PC-9 (cell line): ENCODE data around the gene RBMS3. TPM values are rescaled to one million over a fixed set of nuclear protein-coding genes. Genes with fewer than 3 reads are reported as not detected.

ENCODE experiments used
- BruUV-seq: library from RNA; stranded (reverse); fragments of 400-500 nt; replicated peaks from 2 replicates; lab custom pipeline; 2021; lab: Mats Ljungman, UMichigan
- CTCF ChIA-PET: fragments of 300-600 bp; sonication (Branson Sonifier 250); formaldehyde crosslinking; loops from one replicate; lab custom pipeline; 2022; ENCODE audit warnings: antibody characterized with exemption; lab: Charles Lee
- POLR2A ChIA-PET: fragments of 300-600 bp; sonication (Branson Sonifier 250); formaldehyde crosslinking; loops from one replicate; lab custom pipeline; 2022; ENCODE audit warnings: antibody characterized with exemption; ENCODE audit not compliant: unreplicated experiment; lab: Charles Lee
- DNase-seq, 2 experiments: peaks; one replicate each; pipeline versions ENCODE4 v3.0.0 to v3.0.0-alpha.2; 2015 to 2022; ENCODE audit warnings: mixed read lengths in 1 of 2
- H2AFZ ChIP-seq: fragments of 200-600 bp; sonication (generic); 2 replicates; pipeline ENCODE4 v1.8.1; 2017; ENCODE audit warnings: antibody characterized with exemption
- H3F3A ChIP-seq: fragments of 200-600 bp; sonication (generic); 2 replicates; pipeline ENCODE4 v1.8.1; 2017; ENCODE audit warnings: antibody characterized with exemption, mild to moderate bottlenecking, low read depth; ENCODE audit not compliant: insufficient read depth
- H3K27ac ChIP-seq: fragments of 200-600 bp; sonication (generic); 2 replicates; pipeline ENCODE4 v1.6.1; 2016; ENCODE audit warnings: mixed run types
- H3K27me3 ChIP-seq: fragments of 200-600 bp; sonication (generic); 2 replicates; pipeline ENCODE4 v1.6.1; 2016; ENCODE audit warnings: low read depth, mixed run types; ENCODE audit not compliant: insufficient read depth
- H3K36me3 ChIP-seq: fragments of 200-600 bp; sonication (generic); 2 replicates; pipeline ENCODE4 v1.6.1; 2016; ENCODE audit warnings: low read depth, mixed run types
- H3K4me1 ChIP-seq: fragments of 200-600 bp; sonication (generic); replicated peaks from 2 replicates; pipeline ENCODE4 v1.6.1; 2016; ENCODE audit warnings: mixed run types; ENCODE audit not compliant: insufficient read depth
- H3K4me2 ChIP-seq: fragments of 200-600 bp; sonication (generic); 2 replicates; pipeline ENCODE4 v1.6.1; 2017; ENCODE audit warnings: mixed run types
- H3K4me3 ChIP-seq: fragments of 200-600 bp; sonication (generic); 2 replicates; pipeline ENCODE4 v1.6.1; 2016; ENCODE audit warnings: mixed run types
- H3K79me2 ChIP-seq: fragments of 200-600 bp; sonication (generic); 2 replicates; pipeline ENCODE4 v1.6.1; 2017; ENCODE audit warnings: low read depth, mixed run types
- H3K9me2 ChIP-seq: fragments of 200-600 bp; sonication (generic); 2 replicates; pipeline ENCODE4 v1.8.1; 2017; ENCODE audit warnings: mild to moderate bottlenecking; ENCODE audit not compliant: insufficient read depth
- H3K9me3 ChIP-seq: fragments of 200-600 bp; sonication (generic); 2 replicates; pipeline ENCODE4 v1.8.1; 2016; ENCODE audit warnings: low read depth; ENCODE audit not compliant: insufficient read depth
- H4K20me1 ChIP-seq: fragments of 200-600 bp; sonication (generic); 2 replicates; pipeline ENCODE4 v1.8.1; 2017; ENCODE audit not compliant: insufficient read depth
- EZH2 ChIP-seq: fragments of 200-600 bp; sonication (generic); IDR thresholded peaks from 2 replicates; pipeline ENCODE4 v1.8.0; 2017; ENCODE audit warnings: antibody characterized with exemption, low read depth
- intact Hi-C: fragments of 100-400 bp; cut with micrococcal nuclease; formaldehyde crosslinking; loops from one replicate; pipeline ENCODE4 v1.10.0; 2022; ENCODE audit not compliant: unreplicated experiment
- total RNA-seq: library from RNA; stranded (reverse); gene quantifications from 2 replicates; pipeline ENCODE4 v1.2.3, GENCODE V29; 2021
- TF ChIP-seq, protein P1 (sequence below): fragments of 200-600 bp; sonication (generic); conservative IDR thresholded peaks from 2 replicates; pipeline ENCODE4 v1.6.1; 2017; ENCODE audit warnings: mixed run types, antibody characterized with exemption, mild to moderate bottlenecking, moderate library complexity

The RBMS3 gene
- total RNA-seq, 1 experiment from 2014 or later, result 3.5 TPM

DNA sequence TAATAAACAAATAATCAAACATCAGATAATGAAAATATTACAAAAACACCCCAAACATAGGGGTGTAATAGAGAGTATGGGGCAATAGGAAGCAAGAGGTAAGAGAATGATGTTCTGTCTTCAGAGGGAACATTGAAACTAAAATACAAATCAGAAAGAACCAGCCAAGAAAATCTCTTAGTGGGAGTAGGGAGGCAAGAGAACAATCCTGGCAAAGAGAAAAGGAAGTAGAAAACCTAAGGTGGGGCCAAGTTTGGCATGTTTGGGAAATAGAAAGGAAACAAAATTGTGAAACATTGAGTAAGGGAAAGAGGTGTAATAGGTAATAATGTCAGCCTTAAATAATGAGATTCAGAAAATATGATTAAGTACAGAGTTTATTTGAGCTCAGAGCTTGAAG, 467.1 kb downstream of the RBMS3 start:
- intact Hi-C loops, result no loop called here
- no peaks in the 10 kb centered on the region for H3K36me3 ChIP-seq
- H3K4me2 ChIP-seq, result no peak overlapping the region
- no peaks in the 10 kb centered on the region for H3K9me2 ChIP-seq
- H3K27ac ChIP-seq, result no peak overlapping the region
- no peaks in the 10 kb centered on the region for H3K79me2 ChIP-seq
- no peaks in the 10 kb centered on the region for H3F3A ChIP-seq
- H3K9me3 ChIP-seq, result no peaks in the 10 kb centered on the region
- H4K20me1 ChIP-seq, result no peaks in the 10 kb centered on the region
- BruUV-seq, result no TSS peak
- no peaks in the 10 kb centered on the region for H3K4me1 ChIP-seq
- no peak overlapping the region for H3K4me3 ChIP-seq
- H3K27me3 ChIP-seq, result no peaks in the 10 kb centered on the region
- no peak for DNase-seq
- TF ChIP-seq, protein P1, sequence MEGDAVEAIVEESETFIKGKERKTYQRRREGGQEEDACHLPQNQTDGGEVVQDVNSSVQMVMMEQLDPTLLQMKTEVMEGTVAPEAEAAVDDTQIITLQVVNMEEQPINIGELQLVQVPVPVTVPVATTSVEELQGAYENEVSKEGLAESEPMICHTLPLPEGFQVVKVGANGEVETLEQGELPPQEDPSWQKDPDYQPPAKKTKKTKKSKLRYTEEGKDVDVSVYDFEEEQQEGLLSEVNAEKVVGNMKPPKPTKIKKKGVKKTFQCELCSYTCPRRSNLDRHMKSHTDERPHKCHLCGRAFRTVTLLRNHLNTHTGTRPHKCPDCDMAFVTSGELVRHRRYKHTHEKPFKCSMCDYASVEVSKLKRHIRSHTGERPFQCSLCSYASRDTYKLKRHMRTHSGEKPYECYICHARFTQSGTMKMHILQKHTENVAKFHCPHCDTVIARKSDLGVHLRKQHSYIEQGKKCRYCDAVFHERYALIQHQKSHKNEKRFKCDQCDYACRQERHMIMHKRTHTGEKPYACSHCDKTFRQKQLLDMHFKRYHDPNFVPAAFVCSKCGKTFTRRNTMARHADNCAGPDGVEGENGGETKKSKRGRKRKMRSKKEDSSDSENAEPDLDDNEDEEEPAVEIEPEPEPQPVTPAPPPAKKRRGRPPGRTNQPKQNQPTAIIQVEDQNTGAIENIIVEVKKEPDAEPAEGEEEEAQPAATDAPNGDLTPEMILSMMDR, result no peak
- TF ChIP-seq EZH2, result no peak
- H2AFZ ChIP-seq, result no peak overlapping the region
- POLR2A ChIA-PET, result no interaction called here
- CTCF ChIA-PET, result no interaction called here

DNA sequence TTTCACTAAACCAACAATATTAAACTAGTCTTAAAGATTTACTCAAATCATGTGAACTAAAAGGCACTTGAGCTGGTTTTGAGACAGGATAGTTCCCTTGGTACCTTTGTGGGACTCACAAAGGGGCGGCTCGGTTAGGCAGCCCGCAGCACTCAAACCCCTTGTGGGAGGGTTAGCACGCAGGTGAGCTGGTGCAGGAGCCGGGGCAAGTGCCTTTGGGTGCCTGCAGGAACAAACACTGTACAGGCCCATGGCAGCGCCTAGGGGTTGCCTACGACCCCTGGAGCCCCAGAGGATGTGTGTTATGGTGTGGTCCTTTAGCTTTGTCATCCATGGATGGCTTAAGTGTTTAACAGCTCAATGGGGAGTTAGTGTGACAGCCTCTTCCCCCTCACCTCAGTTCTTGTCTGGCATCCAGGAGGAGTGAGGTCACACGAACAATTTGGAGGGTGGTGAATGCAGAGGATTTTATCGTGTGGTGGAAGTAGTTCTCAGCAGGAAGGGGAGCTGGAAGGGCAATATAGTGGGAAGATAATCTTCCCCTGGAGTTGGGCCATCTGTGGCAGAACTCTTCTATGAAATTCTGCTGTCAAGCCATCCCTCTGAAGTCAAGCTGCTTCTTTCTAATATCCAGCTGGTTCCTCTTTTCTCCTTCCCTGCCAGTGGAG, 470.9 kb downstream of the RBMS3 start:
- Histone ChIP-seq H3K79me2 (no peaks in the 10 kb centered on the region), H3K27ac (no peak overlapping the region), H3K4me3 (no peak overlapping the region), H2AFZ (no peak overlapping the region), H4K20me1 (no peaks in the 10 kb centered on the region), H3K9me3 (no peaks in the 10 kb centered on the region), H3K27me3 (no peaks in the 10 kb centered on the region), H3K4me2 (no peak overlapping the region), H3K9me2 (no peaks in the 10 kb centered on the region), H3K4me1 (no peaks in the 10 kb centered on the region), H3F3A (no peaks in the 10 kb centered on the region), H3K36me3 (no peaks in the 10 kb centered on the region)
- no TSS peak for BruUV-seq
- CTCF ChIA-PET, result interaction anchor here (0.7 kb wide), 2 partner anchors 68 to 448 kb away, joined by 3 read pairs; no protein-coding TSS in a partner anchor
- DNase-seq, result no peak
- POLR2A ChIA-PET, result interaction anchor here (0.7 kb wide), 1 partner anchor 610 kb away, joined by 3 read pairs; no protein-coding TSS in a partner anchor
- TF ChIP-seq, protein P1, result no peak
- TF ChIP-seq EZH2, result no peak
- intact Hi-C loops, result no loop called here

DNA sequence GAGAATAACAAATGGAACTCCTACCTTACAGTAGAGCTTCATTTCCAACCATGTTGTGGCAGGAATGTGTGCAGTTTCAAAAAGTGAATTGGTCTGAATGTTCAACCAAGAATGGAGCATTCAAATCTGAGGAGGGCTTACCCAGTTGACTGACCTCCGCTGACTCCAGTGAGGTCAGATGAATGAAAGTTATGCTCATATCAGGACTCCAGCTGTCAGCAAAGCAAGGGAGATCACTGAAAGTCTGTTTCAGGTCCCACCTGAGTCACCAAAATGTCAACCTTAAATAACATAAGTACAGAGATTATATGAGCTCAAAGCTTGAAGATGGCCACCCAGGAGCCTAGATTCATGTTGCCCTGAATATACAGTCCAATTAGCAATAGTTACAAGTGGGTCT, 473.5 kb downstream of the RBMS3 start:
- no peak overlapping the region for H2AFZ ChIP-seq
- CTCF ChIA-PET, result no interaction called here
- H4K20me1 ChIP-seq, result no peaks in the 10 kb centered on the region
- POLR2A ChIA-PET, result no interaction called here
- BruUV-seq, result no TSS peak
- TF ChIP-seq EZH2, result no peak
- TF ChIP-seq, protein P1, result no peak
- H3K9me3 ChIP-seq, result no peaks in the 10 kb centered on the region
- H3K9me2 ChIP-seq, result no peaks in the 10 kb centered on the region
- no peaks in the 10 kb centered on the region for H3K36me3 ChIP-seq
- H3K79me2 ChIP-seq, result no peaks in the 10 kb centered on the region
- H3K4me1 ChIP-seq, result no peaks in the 10 kb centered on the region
- H3K27me3 ChIP-seq, result no peaks in the 10 kb centered on the region
- H3K27ac ChIP-seq, result no peak overlapping the region
- H3K4me2 ChIP-seq, result no peak overlapping the region
- H3F3A ChIP-seq, result no peaks in the 10 kb centered on the region
- intact Hi-C loops, result no loop called here
- H3K4me3 ChIP-seq, result no peak overlapping the region
- DNase-seq, result no peak
